ENCODE measurements around the gene ELMO1. TPM values are rescaled to one million over a fixed set of nuclear protein-coding genes. Genes with fewer than 3 reads are reported as not detected.

The ELMO1 gene
- total and polyA plus RNA-seq, 10 of the 15 experiments (the other 5 are each of a cell fraction or from before 2014, with no cell fraction given) = 22.6 to 85.9 (median 56.6) TPM

DNA sequence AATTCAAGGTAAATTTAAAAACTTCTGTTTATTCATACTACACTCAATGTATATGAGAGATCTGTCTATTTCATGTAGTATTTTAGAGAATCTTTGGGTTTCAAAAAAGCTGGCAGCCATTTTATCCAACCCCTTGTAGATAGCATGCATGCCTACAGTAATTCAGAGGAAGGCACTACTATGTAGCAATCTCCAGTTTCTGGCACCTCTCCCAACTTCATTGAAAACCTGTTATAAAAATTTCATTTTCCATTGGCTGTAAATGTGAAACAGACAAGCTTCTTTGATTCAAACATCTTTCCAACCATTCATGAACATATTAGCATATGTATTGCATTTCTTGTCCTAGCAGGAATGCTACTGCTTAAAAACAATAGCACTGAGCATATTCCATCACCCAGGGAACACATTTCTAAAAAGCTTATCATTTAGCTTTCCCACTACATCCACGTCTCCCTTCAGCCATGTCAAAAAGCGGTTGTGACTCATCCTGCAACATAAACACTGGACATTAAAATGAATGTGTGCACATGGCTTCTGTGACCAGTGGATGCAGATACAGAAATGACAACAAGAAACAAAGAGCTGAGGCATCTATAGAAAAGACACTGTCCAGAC, 393.9 kb downstream of the ELMO1 start:
- POLR2A ChIA-PET = no interaction called here
- in situ Hi-C loops (cut with MboI) = no loop called here
- Histone ChIP-seq H3K36me3 (ENCODE audit: control insufficient read depth in 2 of 2, insufficient read depth in 2 of 2, low read length in 1 of 2) (0 out of 4 replicates have a peak, but pooled peaks cover 0 to 4% of the 10 kb centered on the region in 2 experiments), H4K20me1 (ENCODE audit: control insufficient read depth, insufficient read depth) (no peaks in the 10 kb centered on the region; the same call in 1 of the 2 replicates), H3K79me2 (ENCODE audit: control insufficient read depth, insufficient read depth, low read length) (no peaks in the 10 kb centered on the region), H3K27ac (ENCODE audit: control insufficient read depth, insufficient read depth) (no peak overlapping the region), H3K4me2 (ENCODE audit: control insufficient read depth, insufficient read depth) (no peak overlapping the region), H2AFZ (ENCODE audit: control insufficient read depth, low read depth, low read length) (no peak overlapping the region), H3K4me3 (no peak overlapping the region), H3K9ac (ENCODE audit: control insufficient read depth, insufficient read depth, low read length) (no peak overlapping the region), H3K9me3 (replicated peaks; ENCODE audit: control insufficient read depth, insufficient read depth, low read length) (no peaks in the 10 kb centered on the region; the same call in 2 of the 3 replicates), H3K4me1 (ENCODE audit: control insufficient read depth, insufficient read depth, low read length) (no peaks in the 10 kb centered on the region), H3K27me3 (replicated peaks in 1 of 2; ENCODE audit: control insufficient read depth in 2 of 2, insufficient read depth in 2 of 2, low read length in 1 of 2) (no peaks in the 10 kb centered on the region)
- intact Hi-C loops (cut with micrococcal nuclease; ENCODE audit: unreplicated experiment) = no loop called here
- DNase-seq (ENCODE audit: low read depth, low spot score) (no peak), ATAC-seq (no peak), FAIRE-seq (no peak)
- SMC1A ChIA-PET (ENCODE audit: uncharacterized antibody, unreplicated experiment) = interaction anchor here (0.6 kb wide), 1 partner anchor 44 kb away, joined by 3 read pairs; no protein-coding TSS in a partner anchor
- BruUV-seq (replicated peaks) = no TSS peak
- TF ChIP-seq IKZF2 (IDR thresholded peaks at IDR 0.05) (no peak), NR2C2 (IDR thresholded peaks at IDR 0.05; ENCODE audit: borderline replicate concordance, control insufficient read depth, insufficient read length, low read depth) (no peak), SMC3 (IDR thresholded peaks at IDR 0.05; ENCODE audit: borderline replicate concordance, low read length) (no peak), POLR2AphosphoS5 (IDR thresholded peaks at IDR 0.05; ENCODE audit: low read length) (no peak), MYB (IDR thresholded peaks at IDR 0.05; ENCODE audit: borderline replicate concordance, low read depth, low read length) (no peak), FOXK2 (IDR thresholded peaks at IDR 0.05) (no peak), HDGF (IDR thresholded peaks at IDR 0.05) (no peak), ZNF592 (IDR thresholded peaks at IDR 0.05) (no peak), RAD51 (IDR thresholded peaks at IDR 0.05) (no peak), CHD2 (IDR thresholded peaks at IDR 0.05; ENCODE audit: borderline replicate concordance, low read depth, low read length) (no peak), CREM (IDR thresholded peaks at IDR 0.05; ENCODE audit: low read depth) (no peak), NR2F1 (conservative IDR thresholded peaks at IDR 0.05) (no peak), SREBF2 (IDR thresholded peaks at IDR 0.05; ENCODE audit: low read length) (no peak)
- TF ChIP-seq, protein P1, sequence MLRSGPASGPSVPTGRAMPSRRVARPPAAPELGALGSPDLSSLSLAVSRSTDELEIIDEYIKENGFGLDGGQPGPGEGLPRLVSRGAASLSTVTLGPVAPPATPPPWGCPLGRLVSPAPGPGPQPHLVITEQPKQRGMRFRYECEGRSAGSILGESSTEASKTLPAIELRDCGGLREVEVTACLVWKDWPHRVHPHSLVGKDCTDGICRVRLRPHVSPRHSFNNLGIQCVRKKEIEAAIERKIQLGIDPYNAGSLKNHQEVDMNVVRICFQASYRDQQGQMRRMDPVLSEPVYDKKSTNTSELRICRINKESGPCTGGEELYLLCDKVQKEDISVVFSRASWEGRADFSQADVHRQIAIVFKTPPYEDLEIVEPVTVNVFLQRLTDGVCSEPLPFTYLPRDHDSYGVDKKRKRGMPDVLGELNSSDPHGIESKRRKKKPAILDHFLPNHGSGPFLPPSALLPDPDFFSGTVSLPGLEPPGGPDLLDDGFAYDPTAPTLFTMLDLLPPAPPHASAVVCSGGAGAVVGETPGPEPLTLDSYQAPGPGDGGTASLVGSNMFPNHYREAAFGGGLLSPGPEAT (IDR thresholded peaks at IDR 0.05; ENCODE audit: low read depth) = no peak
- 81% methylated on average over 2 of the region's 2 CpGs for WGBS (ENCODE audit: insufficient coverage, insufficient replicate concordance, low lambda C conversion rate, missing lambda C conversion rate)
- RAD21 ChIA-PET (ENCODE audit: unreplicated experiment) = no interaction called here
- CTCF ChIA-PET = interaction anchor here (1.0 to 1.2 kb wide), 2 partner anchors 9 to 127 kb away, joined by 3 read pairs; no protein-coding TSS in a partner anchor

Data from GM12878 (cell line).